GM12872 (cell line): ENCODE data around the gene FRMD4A.

Source experiments
- CTCF ChIP-seq: IDR thresholded peaks from 3 replicates; pipeline ENCODE4 v1.5.1; 2011; ENCODE audit warnings: low read depth, mild to moderate bottlenecking, low read length, moderate library complexity; ENCODE audit not compliant: insufficient read depth

Gene FRMD4A

GRCh38 chr10:13720699-13721098, 610.0 kb downstream of the FRMD4A start:
- TF ChIP-seq CTCF, result no peak

DNA sequence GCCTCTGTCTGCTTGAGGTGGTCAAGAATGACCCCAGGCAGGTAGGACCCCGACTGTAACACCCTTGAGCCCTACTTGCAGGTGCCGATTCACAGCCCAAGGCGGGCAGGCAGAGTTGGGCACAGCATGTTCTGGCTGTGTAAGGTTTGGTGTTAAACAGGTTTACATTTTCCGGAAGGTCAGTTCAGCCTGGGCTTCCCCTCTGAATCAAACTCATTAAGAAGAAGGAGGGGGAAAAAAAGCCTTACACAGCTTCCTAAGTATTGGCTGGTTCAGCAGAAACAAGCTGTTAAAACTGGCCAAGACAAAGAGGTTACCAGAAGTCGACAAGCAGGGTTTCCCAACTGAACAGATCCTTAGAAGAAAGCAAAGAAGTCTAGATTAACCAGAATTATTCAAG, 611.3 kb downstream of the FRMD4A start:
- no peak for TF ChIP-seq CTCF

GRCh38 chr10:13718820-13719219, 611.9 kb downstream of the FRMD4A start:
- no peak for TF ChIP-seq CTCF

- no peak for TF ChIP-seq CTCF
Observed at GRCh38 chr10:13717936-13718772, 612.6 kb downstream of the FRMD4A start.

GRCh38 chr10:13717571-13717935, 613.2 kb downstream of the FRMD4A start:
- no peak for TF ChIP-seq CTCF

DNA sequence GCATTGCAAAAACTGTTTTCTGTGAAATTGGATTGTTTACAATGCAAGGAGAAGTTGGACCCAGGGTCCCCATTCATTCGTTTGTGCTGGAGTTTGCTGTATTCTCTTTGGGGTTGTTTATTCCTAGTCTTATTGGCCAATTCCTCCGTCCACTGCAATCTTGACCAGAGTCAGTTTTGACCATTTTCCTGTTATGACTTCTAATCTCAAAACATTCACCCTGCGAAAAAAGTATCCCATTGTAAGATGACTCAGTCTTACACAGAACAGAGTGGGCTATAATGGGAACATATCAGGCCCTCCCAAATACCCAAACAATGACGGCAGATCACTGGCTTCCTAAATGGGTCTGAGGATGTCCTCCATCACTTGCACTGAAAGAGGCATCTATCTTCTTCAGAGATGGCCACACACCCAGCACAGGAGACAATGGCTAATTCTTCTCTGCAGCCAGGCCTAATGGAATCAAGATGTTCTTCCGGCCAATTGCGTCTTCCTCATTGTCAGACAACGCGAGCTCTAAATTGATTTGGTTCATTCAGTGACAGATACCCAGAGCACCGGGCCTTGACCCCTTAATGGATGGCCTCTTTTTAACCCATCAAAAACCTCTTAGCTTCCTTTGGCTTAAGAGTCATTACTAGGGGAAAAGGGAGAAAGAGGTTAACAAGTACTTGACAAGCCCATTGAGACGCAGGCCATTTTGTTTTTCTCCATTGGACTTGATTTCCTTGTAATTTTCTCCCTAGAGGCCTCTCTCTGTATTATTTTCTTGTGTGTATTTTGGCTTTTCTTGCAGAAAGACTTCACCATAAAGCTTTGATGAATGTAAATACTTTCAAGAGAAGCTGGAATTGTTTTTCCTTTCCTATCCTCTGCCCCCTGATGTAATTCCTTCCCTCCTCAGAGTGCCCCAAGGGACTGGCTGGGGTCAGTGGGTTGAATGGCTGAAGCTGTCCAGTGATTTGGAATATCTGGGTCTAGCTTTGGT, 614.3 kb downstream of the FRMD4A start:
- TF ChIP-seq CTCF, result no peak

DNA sequence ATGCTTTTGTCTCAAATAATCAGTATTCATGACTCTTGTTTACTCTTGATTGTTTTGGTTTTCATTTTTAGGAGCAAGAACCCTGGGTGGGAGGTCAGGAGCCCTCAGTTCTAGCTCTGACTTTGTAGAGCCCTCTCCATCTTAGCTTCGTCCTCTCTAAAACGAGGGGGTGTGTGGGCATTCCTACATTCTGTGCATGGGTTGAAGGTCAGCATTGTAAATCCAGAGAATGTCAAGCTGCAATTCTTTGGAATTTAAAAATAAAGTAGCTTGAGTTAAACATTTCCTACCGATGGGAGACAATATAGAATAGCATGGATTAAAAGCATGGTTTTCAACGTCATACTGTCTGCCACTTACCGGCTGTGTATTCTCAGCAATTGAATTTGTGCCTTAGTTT, 615.6 kb downstream of the FRMD4A start:
- TF ChIP-seq CTCF, result no peak
